SIG-M5 (cell line): ENCODE data around the gene TMEM184A.

Experiments used
- DNase-seq: peaks from one replicate; lab custom pipeline; 2025; lab: John Stamatoyannopoulos, UW

The TMEM184A gene

GRCh38 chr7:1539181-1539881, 16.7 kb downstream of the TMEM184A start:
- DNase-seq, result no peak

- DNase-seq, result no peak
Observed at GRCh38 chr7:1538544-1539180, 17.3 kb downstream of the TMEM184A start.

GRCh38 chr7:1537535-1538412, 18.2 kb downstream of the TMEM184A start:
- no peak for DNase-seq

GRCh38 chr7:1536743-1537534, 19.1 kb downstream of the TMEM184A start:
- DNase-seq, result no peak

- no peak for DNase-seq
Observed at GRCh38 chr7:1536455-1536742, 19.6 kb downstream of the TMEM184A start.

- DNase-seq, result no peak
Observed at GRCh38 chr7:1535701-1536454, 20.1 kb downstream of the TMEM184A start.

GRCh38 chr7:1535100-1535458, 20.9 kb downstream of the TMEM184A start:
- DNase-seq, result no peak

GRCh38 chr7:1534330-1535099, 21.5 kb downstream of the TMEM184A start:
- DNase-seq, result no peak

- no peak for DNase-seq
Observed at GRCh38 chr7:1533547-1534329, 22.3 kb downstream of the TMEM184A start.

- no peak for DNase-seq
Observed at GRCh38 chr7:1533255-1533546, 22.8 kb downstream of the TMEM184A start.

GRCh38 chr7:1532456-1533254, 23.4 kb downstream of the TMEM184A start:
- DNase-seq, result peak; percentile 62

- DNase-seq, result no peak
Observed at GRCh38 chr7:1531979-1532455, 24.0 kb downstream of the TMEM184A start.

- DNase-seq, result no peak
Observed at GRCh38 chr7:1531263-1531978, 24.6 kb downstream of the TMEM184A start.

GRCh38 chr7:1530946-1531262, 25.1 kb downstream of the TMEM184A start:
- DNase-seq, result no peak

GRCh38 chr7:1529383-1530116, 26.5 kb downstream of the TMEM184A start:
- DNase-seq, result no peak

- DNase-seq, result no peak
Observed at GRCh38 chr7:1526271-1526754, 29.7 kb downstream of the TMEM184A start.

GRCh38 chr7:1525409-1525808, 30.6 kb downstream of the TMEM184A start:
- no peak for DNase-seq

- DNase-seq, result no peak
Observed at GRCh38 chr7:1523844-1524243, 32.2 kb downstream of the TMEM184A start.
